ENCODE data around the gene BOC. TPM values are rescaled to one million over a fixed set of nuclear protein-coding genes. Genes with fewer than 3 reads are reported as not detected.

The BOC gene
- total and polyA plus RNA-seq, 12 donors: 2.1 to 13.9 (median 4.9) TPM

DNA sequence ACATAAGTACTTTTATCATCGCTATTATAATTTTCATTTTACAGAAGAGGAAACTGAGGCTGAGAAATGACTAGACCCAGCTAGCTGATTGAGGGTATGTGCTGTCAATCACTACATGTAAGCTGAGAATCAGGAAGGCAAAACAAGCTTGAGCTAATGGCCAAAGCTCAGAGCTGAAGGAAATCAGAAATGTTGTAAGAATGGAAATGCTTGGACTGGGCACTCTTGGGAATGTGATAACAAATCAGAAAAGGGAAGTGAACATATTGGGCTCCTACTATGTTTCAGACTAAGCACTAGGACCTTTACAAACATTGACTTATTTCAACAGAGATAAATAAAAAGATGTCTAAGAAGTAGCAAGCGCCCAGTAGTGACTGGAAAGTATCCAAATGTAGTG lies 33.8 kb upstream of the BOC start:
- H3K36me3 ChIP-seq: no peaks in the 10 kb centered on the region
- intact Hi-C loops (cut with DNase I): no loop called here
- no peak for TF ChIP-seq CTCF (IDR thresholded peaks at IDR 0.05)
- H3K27me3 ChIP-seq: no peaks in the 10 kb centered on the region
- no peak overlapping the region for H3K4me3 ChIP-seq
- H3K9me3 ChIP-seq: no peaks in the 10 kb centered on the region
- DNase-seq: no peak
- WGBS, 2 donors: 90 to 92% methylated on average over 2 of the region's 2 CpGs
- no peak for ATAC-seq
- H3K4me1 ChIP-seq: no peaks in the 10 kb centered on the region
- no peak overlapping the region for H3K27ac ChIP-seq

GRCh38 chr3:113179235-113179824 lies 32.0 kb upstream of the BOC start:
- Histone ChIP-seq H3K4me3 (no peak overlapping the region), H3K27ac (no peak overlapping the region), H3K27me3 (no peaks in the 10 kb centered on the region), H3K36me3 (no peaks in the 10 kb centered on the region), H3K4me1 (no peaks in the 10 kb centered on the region), H3K9me3 (no peaks in the 10 kb centered on the region)
- WGBS, 2 donors: 70 to 71% methylated on average over 4 of the region's 4 CpGs
- no peak for TF ChIP-seq CTCF (IDR thresholded peaks at IDR 0.05)
- ATAC-seq: no peak
- DNase-seq: no peak
- intact Hi-C loops (cut with DNase I): no loop called here

DNA sequence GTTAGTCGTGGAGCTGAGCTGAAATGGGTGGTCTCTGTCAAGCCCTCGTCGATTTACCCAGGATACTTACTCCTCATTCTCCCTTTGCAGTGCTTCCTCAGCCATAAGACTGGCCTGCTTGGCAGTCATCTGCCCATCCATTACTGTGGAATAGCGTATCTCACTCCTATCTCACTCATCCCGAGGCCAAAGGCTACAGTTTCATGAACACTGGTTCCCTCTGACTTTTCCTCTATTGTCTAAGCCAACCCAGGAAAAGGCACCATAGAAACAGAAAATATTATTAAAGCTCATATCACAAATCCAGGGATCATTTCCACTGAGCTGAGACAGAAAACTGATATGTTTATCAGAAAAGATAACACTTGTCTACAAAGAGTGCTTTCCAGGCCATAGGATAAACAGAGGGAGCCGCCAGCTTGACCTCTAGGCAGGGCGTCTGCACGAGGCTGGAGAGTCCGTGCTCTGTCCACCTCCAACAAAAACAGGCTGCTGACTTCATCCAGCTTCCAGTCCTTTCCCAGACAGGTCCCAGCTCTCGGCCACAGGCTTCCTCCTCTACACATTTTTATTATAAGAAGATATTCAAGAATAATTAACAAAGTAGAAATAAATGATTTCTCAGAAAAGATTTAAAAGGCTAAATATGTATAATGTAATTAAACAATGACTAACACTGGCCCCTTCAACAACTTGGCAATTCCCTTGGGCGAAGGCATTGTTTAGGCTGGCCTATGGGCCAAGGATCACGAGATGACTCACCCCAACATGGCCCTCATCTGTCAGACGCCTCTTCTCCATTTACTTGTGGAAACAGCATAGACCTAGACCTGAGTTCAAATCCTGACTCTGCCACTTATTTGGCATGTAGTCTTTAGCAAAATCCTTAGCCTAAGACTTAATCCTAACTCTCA lies 27.4 kb upstream of the BOC start:
- Histone ChIP-seq H3K27ac (no peak overlapping the region), H3K4me3 (no peak overlapping the region), H3K36me3 (no peaks in the 10 kb centered on the region), H3K4me1 (no peaks in the 10 kb centered on the region), H3K9me3 (peaks cover 0 to 17% (median 3%) of the 10 kb centered on the region in 11 donors), H3K27me3 (no peaks in the 10 kb centered on the region)
- peak in 3 of 8 donors; percentile 51 to 61 (median 52) for ATAC-seq
- DNase-seq: no peak
- TF ChIP-seq CTCF (IDR thresholded peaks at IDR 0.05): no peak
- WGBS, 2 donors: 60 to 69% methylated on average over 13 of the region's 13 CpGs
- intact Hi-C loops (cut with DNase I): no loop called here

DNA sequence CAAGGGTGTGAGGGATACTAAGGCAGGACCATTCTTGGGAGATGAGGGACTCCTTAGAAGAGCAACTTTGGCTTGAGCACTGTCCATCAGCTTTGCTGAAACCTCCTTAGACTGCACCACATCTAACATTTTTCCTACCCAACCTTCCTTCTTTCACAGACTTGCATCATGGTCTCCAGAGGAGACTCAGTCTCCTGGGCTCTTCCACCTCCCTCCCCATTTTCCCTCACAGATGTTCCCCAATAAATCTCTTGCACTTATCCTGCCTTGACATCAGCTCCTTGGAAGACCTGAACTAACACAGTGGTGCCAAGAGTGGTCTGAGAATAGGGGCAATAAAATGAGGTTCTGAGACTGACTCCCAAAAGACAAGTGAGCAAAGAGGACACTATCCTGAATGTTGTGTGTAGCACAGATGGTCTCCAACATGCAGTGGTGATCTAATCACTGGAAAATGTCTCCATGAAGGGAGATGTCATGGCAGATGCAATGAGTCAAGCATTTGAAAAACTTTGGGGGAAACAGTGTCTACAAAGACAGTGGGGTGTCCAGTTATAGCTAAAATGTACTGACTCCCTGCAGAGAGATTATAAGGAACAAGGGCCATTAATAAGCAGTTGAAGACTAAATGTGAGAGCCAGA lies 26.0 kb upstream of the BOC start:
- no peaks in the 10 kb centered on the region for H3K4me1 ChIP-seq
- peaks cover 0 to 17% (median 3%) of the 10 kb centered on the region in 11 donors for H3K9me3 ChIP-seq
- H3K27me3 ChIP-seq: no peaks in the 10 kb centered on the region
- TF ChIP-seq CTCF (IDR thresholded peaks at IDR 0.05): no peak
- H3K27ac ChIP-seq: no peak overlapping the region
- H3K36me3 ChIP-seq: no peaks in the 10 kb centered on the region
- DNase-seq: no peak
- no peak overlapping the region for H3K4me3 ChIP-seq
- intact Hi-C loops (cut with DNase I): no loop called here
- ATAC-seq: no peak
